B cell (primary cell): ENCODE measurements around the gene BRSK1. TPM values are rescaled to one million over a fixed set of nuclear protein-coding genes. Genes with fewer than 3 reads are reported as not detected.

Experiments used
- ATAC-seq: fragments of 200-7000 bp; cut with Tn5 transposase; one replicate; pipeline ENCODE4 v1.10.0; 2021; ENCODE audit warnings: low read depth, mild to moderate bottlenecking, moderate number of reproducible peaks, moderate library complexity
- CTCF ChIA-PET: fragments of 350-600 bp; sonication (Branson Sonifier 250); formaldehyde crosslinking; loops from one replicate; lab custom pipeline; 2021; ENCODE audit warnings: antibody characterized with exemption, inconsistent platforms; lab: Charles Lee
- POLR2A ChIA-PET: fragments of 350-600 bp; sonication (Branson Sonifier 250); formaldehyde crosslinking; loops from one replicate; lab custom pipeline; 2021; ENCODE audit warnings: antibody characterized with exemption; lab: Charles Lee
- DNase-seq: peaks from one replicate; pipeline ENCODE4 v3.0.0; 2013
- H2AFZ ChIP-seq: 2 replicates; pipeline ENCODE4 v1.6.1; 2012; ENCODE audit warnings: mild to moderate bottlenecking, low read depth, low read length; ENCODE audit not compliant: insufficient read depth, poor library complexity, severe bottlenecking
- H3K27ac ChIP-seq, 2 donors: 1 replicate in 1 of 2; 2 replicates in 1 of 2; pipeline ENCODE4 v1.5.1; 2012 to 2013; ENCODE audit warnings: low read length in 2 of 2, mild to moderate bottlenecking in 2 of 2, moderate library complexity in 1 of 2
- H3K27me3 ChIP-seq, 4 experiments: fragments of 200-600 bp in 1 of 4; sonication (generic) in 1 of 4; replicated peaks in 1 of 4; 1 replicate in 2 of 4; 2 replicates in 2 of 4; pipeline versions ENCODE4 v1.6.1 to v1.7.0; 2013 to 2016; ENCODE audit warnings: low read length in 3 of 4, mild to moderate bottlenecking in 2 of 4, mixed read lengths in 1 of 4, moderate library complexity in 1 of 4; ENCODE audit not compliant: insufficient read depth in 4 of 4, control insufficient read depth in 3 of 4; ENCODE audit errors: control extremely low read depth in 1 of 4
- H3K36me3 ChIP-seq, 2 experiments: replicated peaks in 1 of 2; 1 replicate in 1 of 2; 2 replicates in 1 of 2; pipeline versions ENCODE4 v1.6.1 to v1.7.1; 2013; ENCODE audit warnings: low read length in 1 of 2; ENCODE audit not compliant: insufficient read depth in 2 of 2, control insufficient read depth in 1 of 2; ENCODE audit errors: control extremely low read depth in 1 of 2, extremely low read depth in 1 of 2
- H3K4me1 ChIP-seq, 2 donors: fragments of 200-600 bp in 1 of 2; sonication (generic) in 1 of 2; 1 replicate in 1 of 2; 2 replicates in 1 of 2; pipeline versions ENCODE4 v1.5.1 to v1.6.1; 2013 to 2017; ENCODE audit warnings: low read length in 2 of 2; ENCODE audit not compliant: control insufficient read depth in 2 of 2, insufficient read depth in 2 of 2
- H3K4me2 ChIP-seq: replicated peaks from 2 replicates; pipeline ENCODE3; 2012; ENCODE audit warnings: mild to moderate bottlenecking, low read depth, low read length; ENCODE audit not compliant: poor library complexity, severe bottlenecking
- H3K4me3 ChIP-seq, 5 experiments: fragments of 200-600 bp in 1 of 5; sonication (generic) in 1 of 5; 1 replicate in 3 of 5; 2 replicates in 2 of 5; pipeline versions ENCODE4 v1.5.1 to v1.7.0; 2011 to 2016; ENCODE audit warnings: low read length in 4 of 5, mild to moderate bottlenecking in 4 of 5, low read depth in 2 of 5, control low read depth in 1 of 5, moderate library complexity in 1 of 5; ENCODE audit not compliant: insufficient read depth in 1 of 5; ENCODE audit errors: control extremely low read depth in 1 of 5, extremely low read depth in 1 of 5
- H3K79me2 ChIP-seq: fragments of 200-600 bp; sonication (generic); one replicate; pipeline ENCODE4 v1.6.0; 2016; ENCODE audit warnings: low read length; ENCODE audit not compliant: control insufficient read depth, insufficient read depth
- H3K9ac ChIP-seq: fragments of 200-600 bp; sonication (generic); 2 replicates; pipeline ENCODE4 v1.6.1; 2017; ENCODE audit warnings: mild to moderate bottlenecking, low read length, moderate library complexity
- H3K9me3 ChIP-seq, 3 donors: one replicate each; pipeline versions ENCODE4 v1.6.1 to v1.7.1; 2013; ENCODE audit warnings: low read length in 2 of 3; ENCODE audit not compliant: control insufficient read depth in 2 of 3, insufficient read depth in 1 of 3; ENCODE audit errors: control extremely low read depth in 1 of 3
- H4K20me1 ChIP-seq: 2 replicates; pipeline ENCODE4 v1.6.0; 2012; ENCODE audit warnings: mild to moderate bottlenecking, low read length; ENCODE audit not compliant: insufficient read depth, control insufficient read depth, poor library complexity, severe bottlenecking
- H3K27ac Mint-ChIP-seq: one replicate; pipeline ENCODE4 v1.8.0; 2021; ENCODE audit warnings: mixed read lengths
- H3K27me3 Mint-ChIP-seq: one replicate; pipeline ENCODE4 v1.8.0; 2021; ENCODE audit warnings: mixed read lengths
- H3K4me1 Mint-ChIP-seq: one replicate; pipeline ENCODE4 v1.8.0; 2021; ENCODE audit warnings: mixed read lengths
- H3K4me3 Mint-ChIP-seq: one replicate; pipeline ENCODE4 v1.8.0; 2021; ENCODE audit warnings: mixed read lengths
- H3K9me3 Mint-ChIP-seq: one replicate; pipeline ENCODE4 v1.8.0; 2022; ENCODE audit warnings: mixed read lengths; ENCODE audit not compliant: insufficient read depth
- EZH2 ChIP-seq: IDR thresholded peaks from 2 replicates; pipeline ENCODE4 v1.6.1; 2012; ENCODE audit warnings: borderline replicate concordance, low read depth, mild to moderate bottlenecking, moderate library complexity, low read length; ENCODE audit not compliant: insufficient read depth, poor library complexity, severe bottlenecking
- WGBS: methylation state at CpG from one replicate; pipeline ENCODE4 v1.1.5; 2013; ENCODE audit warnings: missing lambda C conversion rate; ENCODE audit not compliant: insufficient coverage; 5-methylcytosine and 5-hydroxymethylcytosine counted together
- intact Hi-C: fragments of 100-400 bp; cut with micrococcal nuclease; formaldehyde crosslinking; loops from one replicate; pipeline ENCODE4 v1.10.0; 2022
- polyA plus RNA-seq: library from polyadenylated mRNA; depleted of rRNA; stranded (reverse); fragments of >200 nt; gene quantifications from 2 replicates; pipeline ENCODE4 v1.2.3, GENCODE V29; 2012
- total RNA-seq, 2 donors: library from RNA; stranded (reverse); fragments of 120-200 nt in 1 of 2; gene quantifications; 1 replicate in 1 of 2; 2 replicates in 1 of 2; pipeline versions ENCODE4 v1.2.3 to v1.2.4, GENCODE V29; 2013 to 2022
- TF ChIP-seq, protein P1 (sequence below): fragments of 200-600 bp; IDR thresholded peaks from one replicate; pipeline ENCODE4 v1.8.0; 2022; ENCODE audit warnings: antibody characterized with exemption, mild to moderate bottlenecking

The BRSK1 gene
- total and polyA plus RNA-seq, 2 donors (not counting 1 experiment from before 2014, with no cell fraction given): 0.94 to 1.4 TPM

DNA sequence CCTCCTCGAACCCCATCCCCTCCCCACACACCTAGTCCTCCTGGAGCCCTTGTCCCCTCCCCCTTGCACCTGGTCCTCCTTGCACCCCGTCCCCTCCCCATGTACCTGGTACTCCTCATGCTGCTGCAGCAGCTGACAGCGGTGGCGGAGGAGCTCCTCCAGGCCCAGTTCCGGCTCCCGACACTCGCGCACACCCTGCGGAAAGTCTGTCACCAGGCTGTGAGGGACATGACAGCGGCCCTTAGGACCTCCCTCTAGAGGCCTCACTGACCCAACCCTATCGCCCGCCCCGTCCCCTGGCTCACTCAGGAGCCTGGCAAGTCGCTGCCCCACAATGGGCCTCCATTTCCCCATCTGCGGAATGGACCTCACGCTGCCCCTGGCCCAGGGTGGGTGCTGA, 18.6 kb upstream of the BRSK1 start:
- Mint-ChIP-seq H3K27ac (no peak overlapping the region), H3K4me3 (no peak overlapping the region), H3K27me3 (no peaks in the 10 kb centered on the region), H3K9me3 (no peaks in the 10 kb centered on the region), H3K4me1 (peaks cover 14% of the 10 kb centered on the region)
- Histone ChIP-seq H3K4me1 (peaks cover 2 to 3% of the 10 kb centered on the region in 2 donors), H3K79me2 (peaks cover 60% of the 10 kb centered on the region), H3K27me3 (no peaks in the 10 kb centered on the region), H3K9ac (no peak overlapping the region), H4K20me1 (no peaks in the 10 kb centered on the region), H3K27ac (no peak overlapping the region), H3K36me3 (peaks cover 0 to 2% of the 10 kb centered on the region in 2 experiments), H3K9me3 (no peaks in the 10 kb centered on the region), H3K4me3 (no peak overlapping the region), H2AFZ (no peak overlapping the region), H3K4me2 (no peak overlapping the region)
- DNase-seq (no peak), ATAC-seq (no peak)
- POLR2A ChIA-PET: no interaction called here
- intact Hi-C loops: no loop called here
- no peak for TF ChIP-seq EZH2
- TF ChIP-seq, protein P1, sequence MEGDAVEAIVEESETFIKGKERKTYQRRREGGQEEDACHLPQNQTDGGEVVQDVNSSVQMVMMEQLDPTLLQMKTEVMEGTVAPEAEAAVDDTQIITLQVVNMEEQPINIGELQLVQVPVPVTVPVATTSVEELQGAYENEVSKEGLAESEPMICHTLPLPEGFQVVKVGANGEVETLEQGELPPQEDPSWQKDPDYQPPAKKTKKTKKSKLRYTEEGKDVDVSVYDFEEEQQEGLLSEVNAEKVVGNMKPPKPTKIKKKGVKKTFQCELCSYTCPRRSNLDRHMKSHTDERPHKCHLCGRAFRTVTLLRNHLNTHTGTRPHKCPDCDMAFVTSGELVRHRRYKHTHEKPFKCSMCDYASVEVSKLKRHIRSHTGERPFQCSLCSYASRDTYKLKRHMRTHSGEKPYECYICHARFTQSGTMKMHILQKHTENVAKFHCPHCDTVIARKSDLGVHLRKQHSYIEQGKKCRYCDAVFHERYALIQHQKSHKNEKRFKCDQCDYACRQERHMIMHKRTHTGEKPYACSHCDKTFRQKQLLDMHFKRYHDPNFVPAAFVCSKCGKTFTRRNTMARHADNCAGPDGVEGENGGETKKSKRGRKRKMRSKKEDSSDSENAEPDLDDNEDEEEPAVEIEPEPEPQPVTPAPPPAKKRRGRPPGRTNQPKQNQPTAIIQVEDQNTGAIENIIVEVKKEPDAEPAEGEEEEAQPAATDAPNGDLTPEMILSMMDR: no peak
- 97% methylated on average over 14 of the region's 16 CpGs for WGBS
- CTCF ChIA-PET: no interaction called here

GRCh38 chr19:55265723-55266386, 17.9 kb upstream of the BRSK1 start:
- Mint-ChIP-seq H3K27me3 (no peaks in the 10 kb centered on the region), H3K4me1 (peaks cover 10% of the 10 kb centered on the region), H3K9me3 (no peaks in the 10 kb centered on the region), H3K27ac (no peak overlapping the region), H3K4me3 (no peak overlapping the region)
- H2AFZ ChIP-seq: no peak overlapping the region
- ChIA-PET POLR2A (no interaction called here), CTCF (no interaction called here)
- H4K20me1 ChIP-seq: no peaks in the 10 kb centered on the region
- H3K27me3 ChIP-seq: no peaks in the 10 kb centered on the region
- ATAC-seq: no peak
- no peak overlapping the region for H3K4me2 ChIP-seq
- H3K9ac ChIP-seq: no peak overlapping the region
- H3K4me3 ChIP-seq: no peak overlapping the region
- TF ChIP-seq EZH2: no peak
- TF ChIP-seq, protein P1: no peak
- peaks cover 65% of the 10 kb centered on the region for H3K79me2 ChIP-seq
- DNase-seq: no peak
- no peaks in the 10 kb centered on the region for H3K4me1 ChIP-seq
- WGBS: 95% methylated on average over 7 of the region's 12 CpGs
- H3K27ac ChIP-seq: no peak overlapping the region
- no peaks in the 10 kb centered on the region for H3K9me3 ChIP-seq
- H3K36me3 ChIP-seq: peaks cover 0 to 6% of the 10 kb centered on the region in 2 experiments
- intact Hi-C loops: no loop called here
